ENCODE data around the gene DMBX1. TPM values are rescaled to one million over a fixed set of nuclear protein-coding genes. Genes with fewer than 3 reads are reported as not detected.

Gene DMBX1
- polyA plus RNA-seq, 2 of the 4 experiments (the other 2 are of a cell fraction), result 0.44 to 2.2 TPM

GRCh38 chr1:46445773-46446256 is 43.8 kb upstream of the DMBX1 start:
- DNase-seq (ENCODE audit: low read depth in 1 of 2, low spot score in 1 of 2) (no peak), ATAC-seq (no peak), FAIRE-seq (no peak)
- CTCF ChIA-PET, result interaction anchor here (0.7 to 12.1 kb wide), 8 partner anchors 12 to 115 kb away, joined by 3 to 235 read pairs (median 13); a partner anchor contains a TSS
- Histone ChIP-seq H3K4me2 (no peak overlapping the region), H3K4me1 (peaks cover 7% of the 10 kb centered on the region; the same call in 1 of the 3 replicates), H3K9me3 (no peaks in the 10 kb centered on the region), H3K4me3 (no peak overlapping the region), H3K27ac (no peak overlapping the region)
- POLR2A ChIA-PET, result no interaction called here
- TF ChIP-seq BCL3 (IDR thresholded peaks at IDR 0.05) (no peak), ZFP36 (IDR thresholded peaks at IDR 0.05; ENCODE audit: borderline replicate concordance, partially characterized antibody) (no peak), CBX2 (IDR thresholded peaks at IDR 0.05; ENCODE audit: borderline replicate concordance, low read depth) (no peak)
- 54% methylated on average over 3 of the region's 3 CpGs for WGBS (ENCODE audit: missing lambda C conversion rate)

GRCh38 chr1:46446646-46447498 is 42.8 kb upstream of the DMBX1 start:
- Histone ChIP-seq H3K27ac (no peak overlapping the region), H3K4me3 (no peak overlapping the region), H3K9me3 (no peaks in the 10 kb centered on the region), H3K4me1 (peaks cover 7% of the 10 kb centered on the region; the same call in 1 of the 3 replicates), H3K4me2 (no peak overlapping the region)
- 43% methylated on average over 15 of the region's 15 CpGs for WGBS (ENCODE audit: missing lambda C conversion rate)
- TF ChIP-seq MYC (IDR thresholded peaks at IDR 0.05; ENCODE audit: borderline replicate concordance, low read length), result no peak
- TF ChIP-seq RAD21 (conservative IDR thresholded peaks at IDR 0.05 in 1 of 2, IDR thresholded peaks at IDR 0.05 in 1 of 2), result peak; percentile 77 to 79
- peak; percentile 80 for TF ChIP-seq SMC3 (IDR thresholded peaks at IDR 0.05)
- TF ChIP-seq CTCF (IDR thresholded peaks at IDR 0.05), result peak; percentile 80
- TF ChIP-seq E2F6 (IDR thresholded peaks at IDR 0.05; ENCODE audit: borderline replicate concordance, low read depth), result no peak
- TF ChIP-seq JUNB (IDR thresholded peaks at IDR 0.05), result no peak
- ChIA-PET CTCF (interaction anchor here (0.6 to 12.1 kb wide), 37 partner anchors 9 to 729 kb away, joined by 3 to 235 read pairs (median 6); partner anchors contain the start of gene KNCN), POLR2A (no interaction called here)
- DNase-seq (ENCODE audit: low read depth in 1 of 2, low spot score in 1 of 2), result peak; percentile 56 to 74
- FAIRE-seq, result no peak
- ATAC-seq, result peak; percentile 79 to 83

- ChIA-PET POLR2A (no interaction called here), CTCF (interaction anchor here (0.6 to 12.1 kb wide), 35 partner anchors 8 to 729 kb away, joined by 3 to 235 read pairs (median 6); partner anchors contain the start of gene KNCN)
- FAIRE-seq, result no peak
- H3K9me3 ChIP-seq, result no peaks in the 10 kb centered on the region
- H3K4me1 ChIP-seq, result peaks cover 7% of the 10 kb centered on the region; the same call in 1 of the 3 replicates
- no peak for DNase-seq (ENCODE audit: low read depth in 1 of 2, low spot score in 1 of 2)
- H3K4me2 ChIP-seq, result no peak overlapping the region
- no peak overlapping the region for H3K4me3 ChIP-seq
- 82% methylated on average over 8 of the region's 14 CpGs for WGBS (ENCODE audit: missing lambda C conversion rate)
- no peak for ATAC-seq
- H3K27ac ChIP-seq, result no peak overlapping the region
- TF ChIP-seq CHD2 (IDR thresholded peaks at IDR 0.05; ENCODE audit: low read length, partially characterized antibody) (no peak), HOXB13 (CRISPR knock-in tag; IDR thresholded peaks at IDR 0.05; ENCODE audit: low read depth) (no peak), TFCP2L1 (CRISPR knock-in tag; IDR thresholded peaks at IDR 0.05) (no peak), RNF2 (IDR thresholded peaks at IDR 0.05; ENCODE audit: borderline replicate concordance, low read depth) (no peak), ZSCAN20 (CRISPR knock-in tag; IDR thresholded peaks at IDR 0.05) (no peak), RAD21 (conservative IDR thresholded peaks at IDR 0.05 in 1 of 2, IDR thresholded peaks at IDR 0.05 in 1 of 2) (no peak), RFX5 (IDR thresholded peaks at IDR 0.05) (no peak), POLR2AphosphoS2 (conservative IDR thresholded peaks at IDR 0.05; ENCODE audit: low read length) (no peak), MAFK (IDR thresholded peaks at IDR 0.05; ENCODE audit: partially characterized antibody) (no peak), JUN (IDR thresholded peaks at IDR 0.05) (no peak)
These were observed 42.0 kb upstream of the DMBX1 start for GRCh38 chr1:46447499-46448108.

Measured in A549 (cell line).